Measurements from ENCODE around the gene TMTC2. TPM values are rescaled to one million over a fixed set of nuclear protein-coding genes. Genes with fewer than 3 reads are reported as not detected.
"Not testable (repeated sequence)": the region's sequence is repeated elsewhere in the genome, so short reads cannot be mapped to it uniquely, and the experiment has no call there.

TMTC2 gene
- total RNA-seq, 2 donors from 2014 or later: 5.0 to 6.7 TPM

DNA sequence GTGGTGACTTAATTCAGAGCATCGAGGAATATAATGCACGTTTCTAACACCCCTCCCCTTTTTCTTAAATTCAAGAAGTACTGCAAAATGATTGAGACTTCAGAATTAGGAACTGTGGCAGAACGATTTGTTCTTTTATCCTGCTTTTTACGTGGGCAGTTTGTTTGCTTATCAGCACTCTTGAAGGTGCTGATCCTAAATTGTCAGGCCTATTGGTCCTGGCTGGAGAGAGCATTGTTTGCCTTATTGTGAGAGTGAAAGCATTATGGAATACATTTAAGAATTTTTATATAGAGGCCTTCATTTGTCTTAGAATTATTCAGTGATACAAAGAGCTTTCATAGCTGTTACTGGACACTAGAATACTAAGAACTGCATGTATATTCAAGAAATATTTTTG is 59.1 kb downstream of the TMTC2 start:
- Mint-ChIP-seq H3K9me3 (no peaks in the 10 kb centered on the region), H3K36me3 (no peaks in the 10 kb centered on the region), H3K27ac (no peak overlapping the region)
- DNase-seq (ENCODE audit: low spot score in 2 of 2) (no peak), ATAC-seq (no peak)

DNA sequence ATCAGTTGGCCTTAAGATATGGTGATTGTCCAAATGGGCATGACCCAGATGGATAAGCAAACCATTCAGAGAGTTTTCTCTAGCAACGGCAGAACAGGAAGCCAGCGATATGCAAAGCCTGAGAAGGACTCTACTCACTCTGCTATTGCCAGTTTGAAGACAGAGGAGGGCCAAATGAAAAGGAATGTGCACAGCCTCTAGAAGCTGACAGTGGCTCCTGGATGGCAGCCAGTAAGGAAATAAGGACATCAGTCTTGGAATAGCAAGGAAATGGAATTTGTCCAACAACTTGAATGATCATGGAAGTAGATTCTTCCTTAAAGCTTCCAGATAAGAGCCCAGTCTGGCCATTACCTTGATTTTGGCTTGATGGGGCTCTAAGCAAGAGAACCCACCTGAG is 60.0 kb downstream of the TMTC2 start:
- ATAC-seq (no peak), DNase-seq (ENCODE audit: low spot score in 2 of 2) (no peak)
- H3K9me3 Mint-ChIP-seq: no peaks in the 10 kb centered on the region
- no peak overlapping the region for H3K27ac Mint-ChIP-seq
- H3K36me3 Mint-ChIP-seq: no peaks in the 10 kb centered on the region

DNA sequence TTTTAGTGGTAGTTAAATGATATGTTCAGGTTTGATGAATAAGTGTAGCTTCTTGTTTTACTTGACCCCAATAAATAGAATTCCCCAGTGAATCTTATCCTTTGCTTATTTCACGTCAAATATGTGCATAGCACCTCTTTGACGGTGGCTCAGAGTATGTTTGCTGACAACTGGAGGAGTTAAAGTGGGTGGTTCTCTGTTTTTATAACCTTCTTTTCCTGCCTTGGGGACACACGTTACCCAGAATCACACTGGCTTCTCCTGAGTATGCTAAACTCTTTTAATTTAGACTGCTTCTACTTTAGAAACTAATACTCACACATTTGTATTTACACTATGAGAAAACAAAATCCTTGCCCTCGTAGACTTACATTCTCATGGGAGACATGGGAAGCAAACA is 62.3 kb downstream of the TMTC2 start:
- DNase-seq (ENCODE audit: low spot score in 2 of 2) (no peak), ATAC-seq (no peak)
- Mint-ChIP-seq H3K27ac (no peak overlapping the region), H3K36me3 (no peaks in the 10 kb centered on the region), H3K9me3 (no peaks in the 10 kb centered on the region)

DNA sequence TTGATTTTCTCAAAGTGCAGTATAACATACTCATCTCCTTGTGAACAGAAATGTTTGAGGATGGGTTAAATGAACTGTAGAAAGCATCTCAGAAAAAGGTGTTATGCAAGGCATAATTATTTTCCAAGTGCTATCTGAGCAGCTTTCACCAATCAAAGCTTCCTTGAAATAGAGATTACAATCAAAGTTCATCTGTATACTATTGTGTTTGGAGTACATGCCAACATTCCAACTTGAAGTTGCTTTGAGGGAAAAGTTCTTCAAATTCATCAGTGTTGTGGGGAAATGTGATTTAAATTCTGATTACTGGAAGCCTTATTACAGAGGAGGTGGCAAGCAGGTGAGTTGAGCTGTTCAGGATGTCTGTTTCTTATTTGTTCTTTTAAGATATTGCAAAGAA is 68.2 kb downstream of the TMTC2 start:
- DNase-seq (ENCODE audit: low spot score in 2 of 2) (no peak), ATAC-seq (no peak)
- H3K9me3 Mint-ChIP-seq: no peaks in the 10 kb centered on the region
- no peaks in the 10 kb centered on the region for H3K36me3 Mint-ChIP-seq
- no peak overlapping the region for H3K27ac Mint-ChIP-seq

DNA sequence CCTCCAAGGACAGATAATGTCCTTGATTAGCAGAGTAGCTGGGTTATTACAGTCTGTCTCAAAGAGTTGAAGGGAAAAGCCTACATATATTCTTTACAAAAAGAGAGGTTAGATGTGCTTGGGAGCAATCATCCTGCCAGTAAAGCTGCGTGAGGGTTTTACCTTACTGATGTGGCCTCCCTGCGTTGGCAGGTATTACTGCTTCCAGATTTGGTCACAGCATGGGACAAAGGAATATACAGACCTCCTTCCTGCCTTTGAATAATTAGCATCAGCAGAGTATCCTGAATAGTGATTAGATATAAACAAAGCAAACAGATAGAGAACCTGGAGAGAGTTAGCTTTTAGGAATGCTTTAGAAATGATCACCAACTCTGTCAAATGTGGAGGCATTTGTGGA is 69.6 kb downstream of the TMTC2 start:
- no peak for ATAC-seq
- Mint-ChIP-seq H3K9me3 (no peaks in the 10 kb centered on the region), H3K27ac (no peak overlapping the region), H3K36me3 (no peaks in the 10 kb centered on the region)
- DNase-seq (ENCODE audit: low spot score in 2 of 2): no peak

DNA sequence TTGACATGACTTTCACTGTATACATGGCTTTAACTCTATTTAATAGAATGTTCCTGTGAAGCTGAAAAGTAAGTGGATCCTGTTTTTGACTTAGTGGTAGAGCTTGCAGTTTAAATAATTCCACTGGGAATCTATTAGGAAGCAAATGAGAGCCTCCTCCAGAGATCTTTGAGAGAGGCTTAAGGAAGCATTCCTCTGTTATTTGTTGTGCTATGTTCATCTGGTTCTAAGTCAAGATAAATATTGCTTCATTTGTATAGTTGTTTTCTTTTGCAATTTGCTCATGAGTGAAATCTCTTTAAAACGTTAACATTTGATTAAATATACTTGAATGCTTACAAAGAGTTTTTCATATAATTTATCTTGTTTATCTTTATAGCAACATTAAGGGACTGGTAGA is 70.4 kb downstream of the TMTC2 start:
- DNase-seq (ENCODE audit: low spot score in 2 of 2) (no peak), ATAC-seq (no peak)
- Mint-ChIP-seq H3K27ac (no peak overlapping the region), H3K9me3 (no peaks in the 10 kb centered on the region), H3K36me3 (no peaks in the 10 kb centered on the region)

DNA sequence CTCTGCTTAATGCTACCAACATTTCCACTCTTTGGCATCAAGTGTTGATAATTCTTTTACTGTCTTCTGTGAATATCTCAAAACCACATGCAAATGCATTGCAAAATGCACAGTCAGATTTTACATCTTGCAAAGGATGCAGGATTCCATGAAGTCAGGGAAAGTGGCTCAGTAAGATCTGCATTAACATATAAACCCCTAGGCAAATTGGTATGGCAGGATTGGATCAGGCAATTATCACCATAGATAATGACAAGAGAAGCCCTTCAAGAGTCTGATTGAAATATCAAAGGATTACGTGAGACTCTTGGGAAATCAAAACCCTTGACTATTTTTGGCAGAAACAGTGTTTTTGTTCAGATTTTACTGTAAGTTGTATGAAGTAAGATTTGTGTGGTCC is 71.0 kb downstream of the TMTC2 start:
- no peaks in the 10 kb centered on the region for H3K36me3 Mint-ChIP-seq
- ATAC-seq (no peak), DNase-seq (ENCODE audit: low spot score in 2 of 2) (no peak)
- no peak overlapping the region for H3K27ac Mint-ChIP-seq
- H3K9me3 Mint-ChIP-seq: no peaks in the 10 kb centered on the region

DNA sequence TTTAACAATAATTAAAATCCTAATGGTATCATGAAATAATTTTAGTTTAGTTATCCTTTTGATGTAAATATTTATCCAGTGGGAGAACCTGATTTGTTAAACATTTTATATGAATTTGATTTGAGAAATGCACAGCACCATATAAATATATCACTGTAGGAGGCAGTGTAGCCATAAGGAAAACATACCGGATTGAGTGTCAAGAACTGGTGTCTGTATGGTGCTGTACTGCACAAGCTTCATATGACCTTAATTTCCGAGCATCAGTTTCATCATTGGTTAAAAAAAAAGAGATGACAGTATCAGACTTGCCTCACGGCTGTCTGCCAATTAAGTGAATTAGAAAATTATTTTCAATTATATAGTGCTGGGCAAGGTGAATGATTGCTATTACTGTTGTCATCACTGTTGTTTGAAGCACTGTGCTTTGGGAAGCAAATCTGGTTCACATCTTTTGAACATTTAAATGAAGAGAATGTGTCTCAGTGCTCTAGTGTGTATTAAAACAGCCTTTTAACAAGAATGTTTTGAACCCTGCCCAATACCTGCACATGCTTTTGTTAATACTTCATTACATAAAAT is 72.1 kb downstream of the TMTC2 start:
- DNase-seq (ENCODE audit: low spot score in 2 of 2): no peak
- Mint-ChIP-seq H3K9me3 (no peaks in the 10 kb centered on the region), H3K27ac (no peak overlapping the region), H3K36me3 (no peaks in the 10 kb centered on the region)
- no peak for ATAC-seq

DNA sequence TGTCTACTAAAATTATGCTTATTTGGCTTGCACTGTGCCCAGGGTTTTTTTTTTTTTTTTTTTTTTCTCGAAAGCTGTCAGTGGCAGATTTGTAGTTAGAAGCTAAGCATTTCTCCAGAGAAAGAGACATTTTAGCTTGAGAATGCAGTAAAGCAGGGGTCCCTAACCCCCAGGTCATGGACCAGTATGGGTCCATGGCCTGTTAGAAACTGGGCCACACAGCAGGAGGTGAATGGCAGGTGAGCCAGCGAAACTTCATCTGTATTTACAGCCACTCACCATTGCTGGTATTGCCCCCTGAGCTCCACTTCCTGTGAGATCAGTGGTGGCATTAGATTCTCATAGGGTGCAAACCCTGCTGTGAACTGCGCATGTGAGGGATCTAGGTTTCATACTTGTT is 73.7 kb downstream of the TMTC2 start:
- ATAC-seq (no peak), DNase-seq (ENCODE audit: low spot score in 2 of 2) (no peak)
- Mint-ChIP-seq H3K36me3 (no peaks in the 10 kb centered on the region), H3K27ac (no peak overlapping the region), H3K9me3 (no peaks in the 10 kb centered on the region)

DNA sequence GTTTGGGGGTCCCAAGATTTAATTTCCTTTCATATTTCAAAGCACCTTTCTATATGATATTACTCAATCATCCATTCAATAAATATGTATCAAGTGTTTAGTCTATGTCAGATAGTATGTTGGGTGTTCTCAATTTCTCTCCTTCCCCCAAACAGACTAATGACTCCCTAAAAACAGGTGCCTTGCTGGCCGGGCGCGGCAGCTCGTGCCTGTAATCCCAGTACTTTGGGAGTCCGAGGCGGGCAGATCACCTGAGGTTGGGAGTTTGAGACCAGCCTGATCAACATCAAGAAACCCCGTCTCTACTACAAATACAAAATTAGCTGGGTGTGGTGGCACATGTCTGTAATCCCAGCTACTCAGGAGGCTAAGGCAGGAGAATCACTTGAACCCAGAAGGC is 78.5 kb downstream of the TMTC2 start:
- DNase-seq (ENCODE audit: low spot score in 2 of 2); H3K36me3 Mint-ChIP-seq; ATAC-seq; H3K9me3 Mint-ChIP-seq; H3K27ac Mint-ChIP-seq: not testable (repeated sequence)

DNA sequence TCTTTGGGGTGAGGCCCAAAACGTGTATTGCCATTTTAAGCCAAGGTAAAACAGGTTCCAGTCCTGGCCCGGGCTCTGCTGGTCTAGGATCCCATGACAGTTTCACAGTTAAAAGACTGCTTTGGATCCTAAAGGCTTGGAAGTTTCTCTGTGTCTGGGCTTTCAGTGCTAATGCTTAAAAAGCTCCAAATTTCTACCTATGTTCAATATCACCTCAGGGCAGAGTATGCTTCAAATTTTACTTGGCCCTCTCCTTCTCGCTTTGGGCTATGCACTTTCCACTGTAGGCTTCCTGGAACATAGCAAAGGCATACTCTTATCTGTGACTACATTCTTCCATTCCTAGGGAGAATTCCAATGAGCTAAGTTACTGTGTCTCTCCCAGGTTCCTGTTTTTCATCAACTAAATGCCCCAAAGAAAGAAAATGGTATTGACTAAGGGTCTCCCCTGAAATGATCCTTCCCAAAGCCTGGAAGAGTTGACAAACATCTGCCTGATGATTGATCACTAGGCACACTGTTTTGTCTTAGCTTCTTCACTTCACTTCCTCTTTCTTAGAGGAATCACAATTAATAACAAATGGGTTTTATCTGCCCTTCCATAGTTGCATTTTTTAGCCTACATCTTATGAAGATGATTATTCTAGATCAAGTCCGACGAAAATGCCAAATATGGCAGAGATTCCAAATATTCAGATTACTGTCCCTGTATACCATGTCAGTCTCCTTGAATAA is 79.4 kb downstream of the TMTC2 start:
- Mint-ChIP-seq H3K9me3 (no peaks in the 10 kb centered on the region), H3K36me3 (no peaks in the 10 kb centered on the region), H3K27ac (no peak overlapping the region)
- ATAC-seq (no peak), DNase-seq (ENCODE audit: low spot score in 2 of 2) (no peak)

DNA sequence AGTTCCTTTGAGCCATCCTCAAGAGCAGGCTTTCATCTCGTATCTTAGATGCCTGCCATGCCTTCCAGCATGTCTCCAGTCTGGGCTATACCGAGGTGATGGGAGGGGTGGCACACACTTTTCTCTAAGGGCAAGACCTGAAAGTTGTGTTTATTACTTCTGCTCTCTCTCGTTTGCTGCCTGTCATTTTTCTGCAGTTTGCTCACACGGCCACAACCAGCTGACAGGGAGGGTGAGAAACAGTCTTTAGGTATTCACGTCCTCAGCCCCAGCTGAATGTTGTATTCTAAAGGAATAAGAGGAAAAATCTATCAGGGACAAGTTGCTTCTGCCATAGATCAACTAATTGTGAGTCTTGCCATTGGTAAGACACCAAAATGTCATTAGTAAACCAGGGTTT is 88.0 kb downstream of the TMTC2 start:
- H3K27ac Mint-ChIP-seq: no peak overlapping the region
- ATAC-seq: no peak
- no peaks in the 10 kb centered on the region for H3K9me3 Mint-ChIP-seq
- no peaks in the 10 kb centered on the region for H3K36me3 Mint-ChIP-seq
- DNase-seq (ENCODE audit: low spot score in 2 of 2): no peak

DNA sequence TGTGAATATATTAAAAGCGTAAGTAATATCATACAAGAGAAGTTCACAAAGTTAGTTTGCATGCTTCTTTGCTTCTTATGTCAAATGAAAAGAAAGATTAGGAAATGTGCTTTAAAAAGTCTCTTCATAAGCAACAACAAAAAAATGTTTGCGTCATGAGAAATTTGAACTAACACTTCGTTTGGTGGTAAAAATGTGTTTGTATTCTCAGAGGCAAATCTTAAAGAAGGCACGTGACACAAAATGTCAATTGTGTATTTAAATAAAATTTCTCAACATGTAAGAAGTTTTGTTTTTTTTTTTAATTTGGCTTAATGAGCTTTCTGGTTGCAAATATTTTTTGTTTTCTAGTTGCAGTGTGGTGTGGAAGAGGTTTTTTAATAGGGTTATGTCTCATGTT is 93.8 kb downstream of the TMTC2 start:
- no peak overlapping the region for H3K27ac Mint-ChIP-seq
- H3K36me3 Mint-ChIP-seq: no peaks in the 10 kb centered on the region
- DNase-seq (ENCODE audit: low spot score in 2 of 2) (no peak), ATAC-seq (no peak)
- no peaks in the 10 kb centered on the region for H3K9me3 Mint-ChIP-seq

DNA sequence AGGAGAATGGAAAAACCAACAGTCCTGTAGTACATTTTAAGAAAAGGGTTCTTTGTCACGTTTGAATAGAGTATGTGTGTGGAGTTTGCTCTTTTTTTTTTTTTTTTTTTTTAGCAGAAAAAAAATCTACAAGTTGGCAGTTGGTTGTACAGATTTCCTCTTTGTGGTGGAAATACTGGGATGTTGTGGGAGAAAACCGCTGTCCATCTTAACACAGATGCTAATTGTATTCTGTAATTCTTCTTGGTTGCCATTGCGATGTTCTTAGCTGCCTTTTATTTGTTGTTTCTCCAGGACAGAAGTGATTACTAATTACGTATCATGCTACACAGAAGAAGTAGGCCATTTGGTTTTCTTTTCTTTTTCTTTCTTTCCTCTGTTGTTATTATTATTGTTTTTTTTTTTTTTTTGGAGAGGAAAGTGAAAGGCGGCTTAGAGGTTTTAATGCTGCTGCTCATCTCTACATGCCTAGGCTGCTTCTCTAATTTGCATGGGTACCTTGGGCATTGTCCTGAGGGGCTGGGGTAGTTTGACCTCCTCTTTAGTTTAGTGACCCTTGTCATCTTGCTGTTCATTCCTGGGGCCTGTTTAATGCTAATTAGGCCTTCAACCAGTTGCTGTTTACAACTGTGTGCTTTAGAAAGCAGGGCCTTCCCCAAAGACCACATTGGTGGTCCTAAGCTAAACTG is 94.7 kb downstream of the TMTC2 start:
- no peak for ATAC-seq
- Mint-ChIP-seq H3K9me3 (no peaks in the 10 kb centered on the region), H3K36me3 (no peaks in the 10 kb centered on the region), H3K27ac (no peak overlapping the region)
- no peak for DNase-seq (ENCODE audit: low spot score in 2 of 2)

DNA sequence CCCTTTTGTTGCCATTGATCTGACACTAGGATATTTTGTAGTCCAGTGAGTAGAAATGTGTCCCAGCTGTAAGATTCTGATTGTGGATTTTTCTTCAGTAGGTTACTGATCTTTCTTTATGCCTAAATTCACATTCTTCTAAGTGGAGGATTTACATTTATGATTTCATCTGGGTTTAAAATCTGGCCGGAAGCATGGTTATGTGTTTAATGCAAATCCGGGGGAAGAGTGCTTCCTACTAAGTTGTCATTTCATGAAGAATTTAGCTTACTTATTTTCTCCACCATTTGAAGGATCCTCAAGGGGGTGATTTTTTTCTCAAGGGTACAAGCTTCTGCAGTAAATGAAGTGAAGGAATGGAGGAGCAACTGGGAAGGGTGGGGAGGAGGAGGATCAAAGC is 96.7 kb downstream of the TMTC2 start:
- H3K9me3 Mint-ChIP-seq: no peaks in the 10 kb centered on the region
- no peak for DNase-seq (ENCODE audit: low spot score in 2 of 2)
- no peak for ATAC-seq
- no peak overlapping the region for H3K27ac Mint-ChIP-seq
- H3K36me3 Mint-ChIP-seq: no peaks in the 10 kb centered on the region

DNA sequence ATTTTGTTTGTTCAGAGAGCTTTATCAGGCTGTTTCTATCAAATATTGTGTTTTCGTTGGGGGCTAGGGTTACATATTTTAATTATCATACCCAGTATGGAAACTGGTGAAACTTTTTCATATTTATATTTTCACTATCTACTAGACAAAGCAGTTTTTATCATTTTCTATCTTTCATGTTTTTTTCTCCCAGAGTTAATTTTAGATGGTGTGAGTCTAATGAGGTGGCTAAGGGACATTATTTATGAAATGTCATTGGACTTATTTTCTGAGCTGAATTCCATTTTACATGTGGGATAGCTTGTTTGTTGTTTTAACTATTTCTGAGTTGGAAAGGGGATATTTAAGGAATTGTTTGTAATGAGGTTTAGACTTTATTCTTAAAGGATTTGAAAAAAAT is 100.3 kb downstream of the TMTC2 start:
- Mint-ChIP-seq H3K9me3 (no peaks in the 10 kb centered on the region), H3K27ac (no peak overlapping the region), H3K36me3 (no peaks in the 10 kb centered on the region)
- DNase-seq (ENCODE audit: low spot score in 2 of 2) (no peak), ATAC-seq (no peak)

DNA sequence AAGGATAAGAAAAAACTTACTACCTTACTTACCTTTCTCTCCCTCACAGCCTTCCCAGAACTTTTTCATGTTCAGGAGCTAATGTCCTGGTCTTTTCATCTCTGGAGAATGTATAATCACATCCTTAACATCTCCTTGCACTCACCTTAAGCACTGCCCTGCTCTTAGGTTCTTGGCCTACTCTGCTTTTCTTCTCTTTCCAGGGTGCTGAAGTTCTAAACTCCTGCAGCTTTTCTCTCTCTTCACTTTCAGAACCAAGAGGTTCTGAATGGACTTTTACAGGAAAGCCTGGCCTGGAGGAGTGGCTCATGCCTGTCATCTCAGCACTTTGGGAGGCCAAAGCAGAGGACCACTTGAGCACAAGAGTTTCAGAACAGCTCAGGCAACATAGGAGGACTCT is 101.9 kb downstream of the TMTC2 start:
- H3K9me3 Mint-ChIP-seq: no peaks in the 10 kb centered on the region
- no peaks in the 10 kb centered on the region for H3K36me3 Mint-ChIP-seq
- H3K27ac Mint-ChIP-seq: no peak overlapping the region

DNA sequence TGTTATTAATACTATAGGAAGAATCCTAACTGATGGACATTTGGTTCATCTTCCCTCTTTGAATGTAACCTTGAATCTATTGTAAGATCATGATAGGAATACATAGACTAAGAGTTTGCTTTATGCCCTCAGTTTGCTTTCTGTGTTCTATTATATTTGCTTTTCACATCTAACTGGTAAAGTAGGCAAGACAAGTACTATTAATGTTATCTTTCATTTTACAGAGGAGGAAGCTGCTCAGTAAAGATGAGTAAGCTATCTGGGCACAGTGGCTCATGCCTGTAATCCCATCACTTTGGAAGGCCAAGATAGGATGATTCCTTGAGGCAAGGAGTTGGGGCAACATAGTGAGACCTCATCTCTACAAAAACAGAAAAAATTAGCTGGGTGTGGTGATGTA is 103.0 kb downstream of the TMTC2 start:
- DNase-seq (ENCODE audit: low spot score in 2 of 2): no peak

More for the DNA sequence above, 101.9 kb downstream of the TMTC2 start:
- ATAC-seq (no peak), DNase-seq (ENCODE audit: low spot score in 2 of 2) (no peak)

More for the DNA sequence above, 103.0 kb downstream of the TMTC2 start:
- Mint-ChIP-seq H3K9me3 (no peaks in the 10 kb centered on the region), H3K36me3 (no peaks in the 10 kb centered on the region), H3K27ac (no peak overlapping the region)
- no peak for ATAC-seq

Measured in activated naive CD4-positive, alpha-beta T cell treated with anti-CD3 and anti-CD28 coated beads, Interleukin-2, amount 50 U/mL, for 72 hours (primary cell).